Tibial artery (tissue), 4 donors: ENCODE data around the gene ARFGEF2.

Source experiments
- DNase-seq, 2 donors: peaks; one replicate each; pipeline ENCODE4 v3.0.0-alpha.2; 2019
- H3K27ac ChIP-seq, 2 donors: fragments of 200-600 bp; sonication (generic) in 1 of 2; 1 replicate in 1 of 2; 2 replicates in 1 of 2; pipeline ENCODE4 v1.5.1; 2018 to 2019; ENCODE audit warnings: mild to moderate bottlenecking in 1 of 2
- H3K27me3 ChIP-seq, 2 donors: fragments of 200-600 bp; sonication (generic) in 1 of 2; one replicate each; pipeline versions ENCODE4 v1.5.1 to v1.6.0; 2016 to 2019
- H3K36me3 ChIP-seq, 3 donors: fragments of 200-600 bp; sonication (generic) in 2 of 3; one replicate each; pipeline ENCODE4 v1.5.1; 2016 to 2019; ENCODE audit warnings: mild to moderate bottlenecking in 2 of 3
- H3K4me1 ChIP-seq, 4 donors: fragments of 200-600 bp; sonication (generic) in 2 of 4; 1 replicate in 3 of 4; 2 replicates in 1 of 4; pipeline ENCODE4 v1.5.1; 2016 to 2019
- H3K4me3 ChIP-seq, 2 donors: fragments of 200-600 bp; sonication (generic) in 1 of 2; 1 replicate in 1 of 2; 2 replicates in 1 of 2; pipeline ENCODE4 v1.5.1; 2018 to 2019; ENCODE audit warnings: mild to moderate bottlenecking in 2 of 2
- H3K9me3 ChIP-seq, 3 donors: fragments of 200-600 bp; sonication (generic) in 1 of 3; one replicate each; pipeline ENCODE4 v1.5.1; 2016 to 2019
- intact Hi-C: fragments of 100-400 bp; cut with DNase I; formaldehyde crosslinking; loops from one replicate; pipeline ENCODE4 v1.15.0; 2023; ENCODE audit warnings: low total_unique reads
- TF ChIP-seq, protein P1 (sequence below), 2 experiments: fragments of 200-600 bp in 1 of 2; fragments of 450-650 bp in 1 of 2; IDR thresholded peaks; one replicate each; pipeline ENCODE4 v1.5.1; 2017 to 2019; ENCODE audit warnings: antibody characterized with exemption in 2 of 2, mild to moderate bottlenecking in 1 of 2, moderate library complexity in 1 of 2

The ARFGEF2 gene

DNA sequence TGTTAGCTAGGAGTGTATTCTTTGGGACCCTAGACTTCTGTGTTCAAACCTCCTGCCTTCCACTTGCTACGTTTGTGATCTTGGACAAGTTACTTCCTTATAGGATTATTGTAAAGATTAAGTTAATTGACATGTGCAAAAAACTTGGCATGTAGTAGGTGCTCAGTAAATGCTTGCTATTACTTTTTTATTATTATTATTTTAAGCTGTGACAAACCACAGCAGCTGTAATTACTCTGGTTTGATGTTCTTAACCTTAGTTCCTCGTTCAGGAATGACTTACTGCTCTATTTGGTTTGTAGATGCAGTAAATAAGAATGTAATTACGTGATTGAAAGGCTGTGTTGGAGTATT, 3.2 kb downstream of the ARFGEF2 start:
- H3K27ac ChIP-seq: no peak overlapping the region

DNA sequence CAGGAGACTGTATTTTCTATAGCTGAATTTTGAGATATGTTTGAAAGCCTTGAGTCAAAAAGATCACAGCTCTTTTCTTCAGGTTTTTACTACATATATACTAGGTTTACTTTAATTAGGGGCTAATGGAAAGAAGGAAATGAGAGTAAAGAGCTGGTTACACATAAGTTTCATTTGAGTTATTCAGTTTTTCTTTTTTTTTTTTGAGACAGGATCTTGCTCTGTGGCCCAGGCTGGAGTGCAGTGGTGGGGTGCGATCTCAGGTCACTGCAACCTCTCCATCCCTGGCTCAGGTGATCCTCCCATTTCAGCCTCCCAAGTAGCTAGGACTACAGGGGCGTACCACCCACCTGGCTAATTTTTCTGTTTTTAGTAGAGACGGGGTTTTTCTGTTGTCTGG, 4.8 kb downstream of the ARFGEF2 start:
- Histone ChIP-seq H3K4me1 (peaks cover 0 to 72% (median 47%) of the 10 kb centered on the region in 4 donors), H3K27me3 (no peaks in the 10 kb centered on the region), H3K36me3 (no peaks in the 10 kb centered on the region), H3K4me3 (no peak overlapping the region), H3K27ac (no peak overlapping the region), H3K9me3 (no peaks in the 10 kb centered on the region)
- DNase-seq: no peak
- TF ChIP-seq, protein P1, sequence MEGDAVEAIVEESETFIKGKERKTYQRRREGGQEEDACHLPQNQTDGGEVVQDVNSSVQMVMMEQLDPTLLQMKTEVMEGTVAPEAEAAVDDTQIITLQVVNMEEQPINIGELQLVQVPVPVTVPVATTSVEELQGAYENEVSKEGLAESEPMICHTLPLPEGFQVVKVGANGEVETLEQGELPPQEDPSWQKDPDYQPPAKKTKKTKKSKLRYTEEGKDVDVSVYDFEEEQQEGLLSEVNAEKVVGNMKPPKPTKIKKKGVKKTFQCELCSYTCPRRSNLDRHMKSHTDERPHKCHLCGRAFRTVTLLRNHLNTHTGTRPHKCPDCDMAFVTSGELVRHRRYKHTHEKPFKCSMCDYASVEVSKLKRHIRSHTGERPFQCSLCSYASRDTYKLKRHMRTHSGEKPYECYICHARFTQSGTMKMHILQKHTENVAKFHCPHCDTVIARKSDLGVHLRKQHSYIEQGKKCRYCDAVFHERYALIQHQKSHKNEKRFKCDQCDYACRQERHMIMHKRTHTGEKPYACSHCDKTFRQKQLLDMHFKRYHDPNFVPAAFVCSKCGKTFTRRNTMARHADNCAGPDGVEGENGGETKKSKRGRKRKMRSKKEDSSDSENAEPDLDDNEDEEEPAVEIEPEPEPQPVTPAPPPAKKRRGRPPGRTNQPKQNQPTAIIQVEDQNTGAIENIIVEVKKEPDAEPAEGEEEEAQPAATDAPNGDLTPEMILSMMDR (IDR thresholded peaks at IDR 0.05): no peak
- intact Hi-C loops: no loop called here

More for the DNA sequence above, 3.2 kb downstream of the ARFGEF2 start:
- H3K4me1 ChIP-seq: peaks cover 0 to 68% (median 40%) of the 10 kb centered on the region in 4 donors
- TF ChIP-seq, protein P1 (IDR thresholded peaks at IDR 0.05): no peak
- H3K36me3 ChIP-seq: no peaks in the 10 kb centered on the region
- no peak overlapping the region for H3K4me3 ChIP-seq
- DNase-seq: no peak
- no peaks in the 10 kb centered on the region for H3K9me3 ChIP-seq
- intact Hi-C loops: no loop called here
- H3K27me3 ChIP-seq: no peaks in the 10 kb centered on the region

DNA sequence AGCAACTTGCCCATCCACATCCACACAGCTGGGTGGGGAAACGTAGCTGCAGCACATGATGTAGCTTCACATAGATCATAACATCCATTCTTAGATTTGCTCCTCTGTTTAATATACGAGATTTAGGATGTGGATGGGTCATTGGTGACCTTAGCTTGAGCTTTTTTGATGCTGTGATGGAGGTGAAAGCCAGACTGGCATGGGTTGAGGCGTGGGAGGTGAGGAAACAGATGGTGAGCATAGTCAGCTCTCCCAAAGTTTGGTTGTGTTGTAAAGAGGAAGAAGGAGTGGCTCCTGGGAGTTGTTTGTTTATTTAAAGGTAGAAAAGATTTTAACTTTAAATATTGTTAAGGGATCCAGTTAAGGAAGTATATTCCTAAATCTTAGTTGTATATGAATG, 5.3 kb downstream of the ARFGEF2 start:
- intact Hi-C loops: no loop called here
- H3K4me1 ChIP-seq: peaks cover 0 to 78% (median 49%) of the 10 kb centered on the region in 4 donors
- H3K27ac ChIP-seq: peak overlapping the region in 1 of 2 donors; percentile 36

DNA sequence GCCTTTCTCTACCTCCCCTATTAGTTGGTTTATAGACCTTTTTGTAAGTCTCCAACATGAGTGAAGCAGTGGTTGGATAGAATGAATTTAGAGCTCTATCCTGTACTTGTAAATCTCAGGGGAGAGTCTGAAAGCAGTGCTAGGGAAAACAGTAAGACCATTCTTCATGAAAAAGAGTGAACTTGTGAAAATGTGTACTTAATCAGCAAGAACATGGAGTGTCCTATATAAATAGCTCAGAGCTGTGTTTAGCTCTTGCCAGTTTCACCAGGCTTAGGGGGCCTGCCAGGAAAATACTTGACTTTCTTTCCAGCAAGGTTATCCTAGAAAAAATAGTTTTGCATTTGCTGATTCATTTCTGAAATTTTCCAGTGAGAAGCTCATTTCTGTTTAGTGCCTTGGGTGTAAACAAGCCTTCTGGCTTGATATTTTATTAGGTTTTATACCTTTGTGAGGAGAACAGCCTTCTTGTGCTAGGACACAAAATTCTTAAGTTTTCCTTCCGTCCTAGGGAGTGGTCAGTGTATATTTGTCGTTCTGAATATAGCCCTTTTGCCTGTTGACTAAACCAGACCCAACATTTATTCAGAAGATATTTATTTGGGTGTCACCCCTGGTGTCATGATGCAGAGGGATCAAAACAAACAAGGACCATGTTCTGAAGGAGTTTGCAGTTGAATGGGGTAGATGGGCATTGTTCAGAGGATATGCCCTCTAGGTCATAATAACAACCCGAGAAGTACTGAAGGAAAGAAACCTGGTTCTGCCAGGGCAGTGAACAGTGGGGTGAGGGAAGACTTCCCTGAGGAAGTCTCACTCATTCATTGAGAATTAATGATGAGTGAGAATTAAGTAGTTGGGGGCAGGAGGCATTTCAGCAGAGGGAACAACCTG, 7.6 kb downstream of the ARFGEF2 start:
- peaks cover 0 to 73% (median 43%) of the 10 kb centered on the region in 4 donors for H3K4me1 ChIP-seq
- no peaks in the 10 kb centered on the region for H3K36me3 ChIP-seq
- H3K27me3 ChIP-seq: no peaks in the 10 kb centered on the region
- TF ChIP-seq, protein P1 (IDR thresholded peaks at IDR 0.05): no peak
- peak overlapping the region; percentile 61 to 74 for H3K27ac ChIP-seq
- peak in 1 of 2 donors; percentile 71 for DNase-seq
- H3K4me3 ChIP-seq: peak overlapping the region; percentile 2 to 32
- intact Hi-C loops: no loop called here
- no peaks in the 10 kb centered on the region for H3K9me3 ChIP-seq

More for the DNA sequence above, 5.3 kb downstream of the ARFGEF2 start:
- Histone ChIP-seq H3K36me3 (no peaks in the 10 kb centered on the region), H3K9me3 (no peaks in the 10 kb centered on the region), H3K27me3 (no peaks in the 10 kb centered on the region), H3K4me3 (no peak overlapping the region)
- no peak for DNase-seq
- TF ChIP-seq, protein P1 (IDR thresholded peaks at IDR 0.05): no peak

DNA sequence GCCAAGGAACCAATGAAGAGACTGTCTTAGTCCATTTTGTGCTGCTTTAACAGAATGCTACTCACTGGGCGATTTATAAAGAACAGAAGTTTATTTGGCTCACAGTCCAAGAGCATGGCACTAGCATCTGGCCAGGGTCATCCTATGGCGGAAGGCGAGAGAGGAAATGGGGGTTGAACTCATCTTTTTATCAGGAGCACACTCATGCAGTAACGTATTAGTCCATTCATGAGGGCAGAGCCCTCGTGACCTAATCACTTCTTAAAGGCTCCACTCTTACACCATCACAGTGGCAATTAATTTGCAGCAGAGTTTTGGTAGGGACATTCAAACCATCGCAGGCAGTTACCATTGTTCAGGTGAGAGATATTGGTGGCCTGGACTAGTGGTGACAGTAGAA, 8.5 kb downstream of the ARFGEF2 start:
- peaks cover 0 to 67% (median 42%) of the 10 kb centered on the region in 4 donors for H3K4me1 ChIP-seq
- no peaks in the 10 kb centered on the region for H3K36me3 ChIP-seq
- H3K27ac ChIP-seq: peak overlapping the region; percentile 61 to 74
- no peak overlapping the region for H3K4me3 ChIP-seq
- intact Hi-C loops: no loop called here
- H3K27me3 ChIP-seq: no peaks in the 10 kb centered on the region
- H3K9me3 ChIP-seq: no peaks in the 10 kb centered on the region
- DNase-seq: no peak
- TF ChIP-seq, protein P1 (IDR thresholded peaks at IDR 0.05): no peak
